Nephron (organoid): ENCODE results near the gene NR2F6.

Experiments used
- H3K27ac Mint-ChIP-seq, 3 experiments: 2 replicates each; pipeline ENCODE4 v1.8.0; 2020; ENCODE audit warnings: mixed read lengths in 3 of 3, mild to moderate bottlenecking in 2 of 3, moderate library complexity in 1 of 3
- H3K27me3 Mint-ChIP-seq: 2 replicates; pipeline ENCODE4 v1.8.0; 2021; ENCODE audit warnings: low read depth, mild to moderate bottlenecking, moderate library complexity, mixed read lengths
- H3K36me3 Mint-ChIP-seq: 2 replicates; pipeline ENCODE4 v1.8.0; 2020; ENCODE audit warnings: low read depth, mixed read lengths
- H3K4me1 Mint-ChIP-seq: 2 replicates; pipeline ENCODE4 v1.8.0; 2020; ENCODE audit warnings: mixed read lengths
- H3K4me3 Mint-ChIP-seq, 3 experiments: 2 replicates each; pipeline ENCODE4 v1.8.0; 2020; ENCODE audit warnings: mild to moderate bottlenecking in 3 of 3, mixed read lengths in 3 of 3, moderate library complexity in 2 of 3
- H3K9me3 Mint-ChIP-seq: 2 replicates; pipeline ENCODE4 v1.8.0; 2020; ENCODE audit warnings: mixed read lengths
- TF ChIP-seq, protein P1 (sequence below), 3 experiments: fragments of 200-600 bp; sonication (generic); IDR thresholded peaks; one replicate each; pipeline ENCODE4 v1.5.0; 2021; ENCODE audit warnings: antibody characterized with exemption in 3 of 3; ENCODE audit not compliant: unreplicated experiment in 3 of 3

The NR2F6 gene

DNA sequence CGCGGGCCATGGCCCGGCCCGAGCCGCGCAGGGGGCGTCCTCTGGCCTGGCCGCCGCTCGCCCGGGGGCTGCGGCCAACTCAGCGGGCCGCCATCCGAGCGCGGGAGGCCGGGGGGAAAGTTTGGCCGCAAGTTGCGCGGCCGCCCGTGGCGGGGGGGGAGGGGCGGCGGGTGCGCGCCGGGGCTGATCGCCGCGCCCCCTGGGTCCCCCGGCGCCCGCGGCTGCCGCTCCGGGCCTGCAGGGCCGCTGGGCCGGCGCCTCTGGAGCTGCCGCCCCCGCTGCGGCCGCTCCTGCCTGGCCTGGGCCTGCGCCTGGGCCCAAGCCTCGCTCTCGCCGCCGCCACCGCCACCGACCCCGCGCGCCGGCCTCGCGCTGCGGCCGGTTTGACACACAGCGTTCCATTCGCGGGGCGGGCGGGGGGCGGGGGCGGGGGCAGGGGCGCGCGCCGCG is at the start of gene NR2F6:
Gene NR2F6, minus strand, starts transcription at position 385 of the 450 bp plus-strand sequence. CDS start 699 bp downstream, outside the sequence.
- Mint-ChIP-seq H3K4me1 (peaks cover 39% of the 10 kb centered on the region), H3K36me3 (no peaks in the 10 kb centered on the region), H3K27me3 (peaks cover 8% of the 10 kb centered on the region), H3K4me3 (peak within 1 kb of the TSS; percentile 93 to 94 (median 93)), H3K9me3 (no peaks in the 10 kb centered on the region), H3K27ac (peak within 1 kb of the TSS; percentile 95 to 98 (median 96))
- TF ChIP-seq, protein P1, sequence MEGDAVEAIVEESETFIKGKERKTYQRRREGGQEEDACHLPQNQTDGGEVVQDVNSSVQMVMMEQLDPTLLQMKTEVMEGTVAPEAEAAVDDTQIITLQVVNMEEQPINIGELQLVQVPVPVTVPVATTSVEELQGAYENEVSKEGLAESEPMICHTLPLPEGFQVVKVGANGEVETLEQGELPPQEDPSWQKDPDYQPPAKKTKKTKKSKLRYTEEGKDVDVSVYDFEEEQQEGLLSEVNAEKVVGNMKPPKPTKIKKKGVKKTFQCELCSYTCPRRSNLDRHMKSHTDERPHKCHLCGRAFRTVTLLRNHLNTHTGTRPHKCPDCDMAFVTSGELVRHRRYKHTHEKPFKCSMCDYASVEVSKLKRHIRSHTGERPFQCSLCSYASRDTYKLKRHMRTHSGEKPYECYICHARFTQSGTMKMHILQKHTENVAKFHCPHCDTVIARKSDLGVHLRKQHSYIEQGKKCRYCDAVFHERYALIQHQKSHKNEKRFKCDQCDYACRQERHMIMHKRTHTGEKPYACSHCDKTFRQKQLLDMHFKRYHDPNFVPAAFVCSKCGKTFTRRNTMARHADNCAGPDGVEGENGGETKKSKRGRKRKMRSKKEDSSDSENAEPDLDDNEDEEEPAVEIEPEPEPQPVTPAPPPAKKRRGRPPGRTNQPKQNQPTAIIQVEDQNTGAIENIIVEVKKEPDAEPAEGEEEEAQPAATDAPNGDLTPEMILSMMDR (IDR thresholded peaks at IDR 0.05; ENCODE audit: unreplicated experiment in 3 of 3) = no peak

DNA sequence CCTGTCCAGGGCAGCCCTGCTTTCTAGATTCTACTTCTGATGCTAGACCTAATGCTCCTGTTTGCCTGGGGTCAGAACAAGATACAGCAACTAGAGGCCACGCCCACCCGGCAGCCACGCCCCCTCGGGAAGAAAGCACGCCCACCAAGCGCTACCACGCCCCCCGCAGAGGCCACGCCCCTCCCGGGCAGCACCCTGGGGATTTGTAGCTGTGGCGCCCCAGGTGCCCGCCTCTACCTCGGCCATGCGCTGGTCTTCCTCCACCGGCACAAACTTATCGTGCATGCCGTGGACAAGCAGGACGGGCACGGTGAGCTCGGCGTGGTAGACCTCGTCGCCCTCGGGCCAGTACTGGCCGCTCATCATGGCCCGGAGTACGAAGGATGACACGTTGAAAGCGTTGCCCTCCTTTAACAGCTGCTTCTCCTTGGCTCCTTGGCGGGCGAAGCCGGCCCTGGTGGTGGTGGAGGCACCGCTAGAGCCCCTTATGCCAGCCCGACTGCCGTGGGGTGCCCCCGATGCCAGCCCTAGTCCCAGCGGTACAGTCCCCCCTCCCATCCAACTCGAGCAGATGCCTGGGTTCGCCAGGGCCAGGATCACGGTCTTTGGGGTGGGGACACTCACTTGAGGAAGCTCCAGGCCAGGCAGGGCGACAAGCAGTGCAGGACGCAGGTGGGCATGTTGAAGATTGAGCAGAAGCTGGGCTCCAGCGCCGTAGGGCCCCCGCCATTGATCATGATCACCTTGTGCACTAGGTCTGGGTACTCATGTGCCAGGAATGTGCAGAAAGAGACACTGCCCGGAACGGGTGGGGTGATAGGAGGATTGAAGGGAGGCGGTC is 48.6 kb upstream of the NR2F6 start:
- TF ChIP-seq, protein P1 (IDR thresholded peaks at IDR 0.05; ENCODE audit: unreplicated experiment in 3 of 3) = no peak
- Mint-ChIP-seq H3K4me1 (no peaks in the 10 kb centered on the region), H3K27me3 (no peaks in the 10 kb centered on the region), H3K36me3 (peaks cover 22% of the 10 kb centered on the region), H3K9me3 (no peaks in the 10 kb centered on the region), H3K27ac (no peak overlapping the region), H3K4me3 (no peak overlapping the region)

DNA sequence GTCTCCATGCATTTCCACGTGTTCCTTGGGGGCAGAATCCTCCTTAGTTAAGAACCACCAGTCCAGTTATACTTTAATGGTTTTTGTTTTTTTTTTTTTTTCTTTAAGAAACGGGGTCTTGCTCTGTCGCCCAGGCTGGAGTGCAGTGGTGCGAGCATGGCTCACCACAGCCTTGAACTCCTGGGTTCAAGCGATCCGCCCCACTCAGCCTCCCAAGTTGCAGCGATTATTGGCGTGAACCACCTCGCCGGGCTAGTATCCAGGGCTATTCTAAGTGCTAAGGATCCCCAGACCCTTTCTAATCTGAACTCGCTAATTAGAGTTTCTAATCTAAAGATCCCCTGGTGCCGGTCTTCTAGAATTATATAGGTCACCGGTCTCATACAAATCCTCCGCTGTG is 47.9 kb upstream of the NR2F6 start:
- no peaks in the 10 kb centered on the region for H3K4me1 Mint-ChIP-seq
- no peak overlapping the region for H3K27ac Mint-ChIP-seq
- no peaks in the 10 kb centered on the region for H3K9me3 Mint-ChIP-seq
- no peak overlapping the region for H3K4me3 Mint-ChIP-seq
- TF ChIP-seq, protein P1 (IDR thresholded peaks at IDR 0.05; ENCODE audit: unreplicated experiment in 3 of 3) = no peak
- H3K36me3 Mint-ChIP-seq = peaks cover 18% of the 10 kb centered on the region
- H3K27me3 Mint-ChIP-seq = no peaks in the 10 kb centered on the region

DNA sequence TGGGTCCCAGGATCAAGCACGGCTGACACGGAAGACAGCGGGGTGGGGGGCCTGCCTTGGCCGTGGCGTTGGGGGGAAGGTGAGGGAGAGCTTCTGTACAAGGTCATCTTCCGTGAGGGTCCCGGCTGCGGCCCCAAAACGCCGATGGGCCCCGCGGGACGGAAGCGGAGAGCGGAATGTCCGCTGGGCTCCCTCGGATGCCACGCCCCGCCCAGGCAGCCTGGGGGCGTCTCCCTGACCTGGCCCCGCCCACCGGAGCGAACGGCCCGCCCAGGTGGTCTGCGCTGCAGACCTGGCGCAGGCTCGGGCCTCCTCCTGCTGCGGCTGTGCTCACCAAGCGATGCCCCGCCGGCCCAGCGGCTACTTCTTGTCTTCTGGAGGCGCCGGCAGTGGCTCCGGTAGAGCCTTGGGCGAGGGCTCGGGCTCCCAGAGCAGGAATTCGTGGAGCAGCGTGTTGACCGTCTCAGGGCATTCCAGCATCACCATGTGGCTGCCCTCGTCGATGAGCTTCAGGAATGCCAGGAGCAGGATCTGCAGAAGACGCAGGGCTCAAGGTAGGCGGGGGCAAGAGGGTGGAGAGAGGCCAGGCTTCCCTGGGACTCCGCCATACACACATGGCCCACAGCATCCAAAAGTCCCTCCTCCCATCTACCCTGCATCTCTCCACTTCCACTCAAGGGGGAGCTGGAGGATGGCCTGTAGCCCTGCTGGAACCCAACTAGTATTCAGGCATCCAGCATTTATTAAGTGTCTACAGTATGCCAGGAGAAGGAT is 46.8 kb upstream of the NR2F6 start:
- Mint-ChIP-seq H3K9me3 (no peaks in the 10 kb centered on the region), H3K4me3 (peak overlapping the region; percentile 82 to 85 (median 83)), H3K36me3 (peaks cover 12% of the 10 kb centered on the region), H3K4me1 (no peaks in the 10 kb centered on the region), H3K27ac (peak overlapping the region in 2 of 3 experiments; percentile 83 to 85), H3K27me3 (no peaks in the 10 kb centered on the region)
- TF ChIP-seq, protein P1 (IDR thresholded peaks at IDR 0.05; ENCODE audit: unreplicated experiment in 3 of 3) = peak; percentile 47 to 62 (median 50)

DNA sequence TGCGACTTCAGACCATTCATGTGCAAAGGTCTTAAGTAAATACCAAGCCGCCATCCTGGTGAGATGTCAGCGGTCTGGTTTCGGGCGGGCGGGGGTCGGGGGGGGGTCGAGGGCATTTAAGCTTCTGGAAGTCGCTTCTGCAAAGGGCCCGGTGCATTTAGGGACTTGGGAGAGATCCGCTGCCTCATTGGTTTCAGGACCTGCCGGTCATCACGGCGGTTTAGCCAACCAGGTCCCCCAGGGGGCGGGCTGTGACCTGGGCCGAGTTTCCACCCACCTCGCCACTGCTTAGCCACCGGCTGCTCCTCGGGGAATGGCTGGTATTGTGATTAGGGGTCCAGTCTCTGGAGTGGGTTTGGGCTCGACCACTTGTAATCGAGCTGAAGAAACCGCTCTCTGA is 43.8 kb upstream of the NR2F6 start:
- Mint-ChIP-seq H3K27ac (no peak overlapping the region), H3K36me3 (peaks cover 4% of the 10 kb centered on the region), H3K4me3 (peak overlapping the region; percentile 32 to 60 (median 38)), H3K27me3 (no peaks in the 10 kb centered on the region), H3K4me1 (no peaks in the 10 kb centered on the region), H3K9me3 (no peaks in the 10 kb centered on the region)
- TF ChIP-seq, protein P1 (IDR thresholded peaks at IDR 0.05; ENCODE audit: unreplicated experiment in 3 of 3) = no peak
